ENCODE results near the gene TMCO5A. TPM values are rescaled to one million over a fixed set of nuclear protein-coding genes. Genes with fewer than 3 reads are reported as not detected.

TMCO5A gene
- not detected in 2 replicates for total RNA-seq

DNA sequence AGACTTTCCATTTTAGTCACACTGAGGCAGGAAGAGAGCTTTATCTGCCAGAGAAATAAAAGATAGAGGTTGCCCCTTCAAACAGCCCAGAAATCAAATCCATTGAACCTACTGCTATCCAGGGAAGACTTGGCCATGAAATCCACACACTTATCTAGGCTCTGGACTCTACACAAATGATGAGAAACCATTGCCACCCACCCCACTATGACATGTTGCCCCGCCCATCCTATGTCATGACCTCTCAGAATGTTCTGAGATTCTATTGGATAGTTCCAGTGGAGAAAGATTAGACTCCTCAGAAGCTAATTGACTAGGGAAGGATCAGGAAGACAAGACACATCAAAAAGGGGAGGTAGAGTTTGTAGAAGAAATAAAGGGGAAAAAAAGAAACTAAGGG lies at the start of gene TMCO5A:
Gene TMCO5A, plus strand, starts transcription at position 301 of the 400 bp plus-strand sequence. CDS start 1,684 bp downstream, outside the sequence.

